Stimulated activated CD8-positive, alpha-beta memory T cell treated with anti-CD3 and anti-CD28 coated beads, Interleukin-4, amount 100 ng/mL, for 24 hours (primary cell): ENCODE data around the gene GSTO2.

Experiments
- DNase-seq: peaks from one replicate; pipeline ENCODE4 v3.0.0-alpha.2; 2020; ENCODE audit warnings: low read depth

Gene GSTO2

DNA sequence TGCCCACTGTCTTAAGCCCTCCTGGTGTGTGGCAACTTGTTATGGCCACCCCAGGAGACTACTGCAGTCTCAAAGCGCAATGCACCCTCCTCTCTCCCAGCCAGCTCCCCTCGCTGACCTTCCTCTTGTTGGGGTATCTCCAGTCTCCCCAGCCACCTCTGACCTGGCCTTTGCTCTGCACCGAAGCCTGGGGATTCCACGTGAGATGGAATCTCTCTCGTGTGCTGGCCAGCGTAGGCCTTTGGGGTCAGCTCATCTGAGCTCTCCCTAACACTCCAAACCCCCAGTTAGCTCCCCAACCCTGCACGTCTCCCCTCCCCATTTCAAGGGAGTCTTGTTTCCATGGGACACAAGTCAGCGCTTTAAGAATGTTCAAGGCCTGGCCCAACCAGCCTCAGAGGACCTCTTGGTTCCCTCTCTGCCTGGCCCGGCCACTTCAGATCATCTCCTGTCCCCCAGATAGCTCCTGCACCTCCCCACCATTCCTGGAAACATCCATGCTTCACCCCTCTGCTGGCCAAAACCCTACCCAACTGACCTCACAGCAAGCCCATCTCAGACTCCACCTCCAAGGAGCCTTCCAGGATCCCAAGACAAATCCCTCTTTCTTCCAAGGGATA is 58.1 kb downstream of the GSTO2 start:
- DNase-seq, result no peak

DNA sequence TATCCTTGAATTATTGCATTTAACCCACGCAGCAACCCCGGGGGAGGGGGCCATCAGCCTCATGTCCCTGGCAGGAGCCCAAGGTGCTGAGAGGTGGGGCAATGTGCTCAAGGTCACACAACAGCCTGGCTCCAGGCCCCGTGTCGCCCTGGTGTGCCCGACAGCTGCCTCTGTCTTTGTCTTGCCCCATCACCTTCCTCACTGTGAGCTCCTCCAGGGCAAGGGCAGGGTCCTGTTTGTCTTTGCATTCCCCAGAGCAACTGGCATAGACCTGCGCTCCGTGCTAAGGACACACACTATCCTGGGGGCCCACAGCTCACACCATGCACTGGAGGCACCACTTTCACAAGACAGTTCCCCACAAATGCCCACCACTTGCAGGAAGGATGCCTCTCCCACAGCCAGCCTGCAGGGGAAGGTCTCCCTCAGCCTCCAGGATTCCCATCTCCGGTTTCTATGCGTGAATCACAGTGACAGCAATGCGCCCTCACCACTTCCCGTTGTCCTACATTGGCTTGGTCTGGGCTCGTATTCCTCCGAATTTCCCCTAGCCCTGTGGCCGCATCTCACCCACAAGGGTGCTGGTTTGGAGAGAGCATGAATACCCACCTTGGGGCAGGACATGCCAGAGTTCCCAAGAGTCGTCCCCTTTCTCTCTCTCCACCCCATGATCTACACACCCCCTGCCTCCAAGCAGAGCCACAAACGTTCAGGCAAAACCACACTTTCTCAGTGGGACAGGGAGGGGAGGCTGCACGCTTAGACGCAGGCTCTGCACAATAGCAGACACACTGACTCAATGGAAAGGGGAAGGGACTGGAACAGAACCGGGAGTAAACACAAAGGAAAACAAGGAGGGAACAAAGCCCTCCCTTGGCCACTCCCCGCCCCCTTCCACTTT is 59.0 kb downstream of the GSTO2 start:
- no peak for DNase-seq

DNA sequence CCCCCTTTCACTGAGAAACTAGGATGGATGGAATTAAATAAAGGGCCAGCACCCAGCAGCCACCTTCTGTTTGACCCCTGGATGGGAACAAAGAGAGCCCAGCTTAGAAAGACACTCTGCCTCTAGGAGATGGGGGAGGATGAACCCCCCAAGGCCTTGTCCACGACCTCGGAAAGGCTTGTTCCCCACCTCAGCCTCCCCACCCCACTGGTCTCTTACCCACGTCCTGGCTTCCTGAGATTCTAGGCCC is 59.6 kb downstream of the GSTO2 start:
- DNase-seq, result no peak

DNA sequence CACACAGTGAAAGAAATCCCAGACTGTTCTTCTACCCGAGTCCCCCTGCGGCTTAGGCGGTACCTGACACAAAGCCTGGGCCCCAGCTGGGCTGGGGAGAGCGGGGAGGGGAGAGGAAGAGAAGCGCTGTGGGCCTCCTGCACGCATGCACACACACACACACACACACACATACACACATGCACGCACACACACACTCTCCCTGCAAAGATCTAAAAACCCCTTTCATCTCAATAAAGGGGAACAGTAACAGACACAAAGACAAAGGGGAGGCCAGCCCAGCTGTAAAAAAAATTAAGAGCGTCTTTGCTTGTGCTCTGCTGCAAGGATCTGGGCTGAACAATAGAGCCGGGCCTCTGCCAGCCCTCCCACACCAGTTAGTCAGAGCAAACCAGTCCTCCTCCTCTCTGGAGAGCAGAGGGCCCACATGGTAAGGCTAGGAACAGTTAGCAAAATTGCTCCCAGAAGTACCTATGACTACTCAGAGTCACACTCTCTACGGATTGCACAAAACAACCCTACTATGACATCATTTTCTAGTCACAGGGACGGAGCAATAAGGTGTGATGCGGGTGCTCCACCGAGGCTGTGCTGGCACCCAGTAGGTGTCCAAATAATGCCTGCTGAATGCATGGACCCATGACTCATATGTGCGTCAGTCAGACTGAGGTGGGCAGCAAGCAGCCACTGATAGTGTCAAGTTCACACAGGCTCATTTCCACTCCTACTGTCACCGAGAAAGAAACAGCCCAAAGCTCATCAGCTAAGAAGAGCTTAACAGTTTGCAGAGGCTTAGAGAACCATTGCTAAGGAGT is 60.1 kb downstream of the GSTO2 start:
- DNase-seq, result peak; percentile 66

DNA sequence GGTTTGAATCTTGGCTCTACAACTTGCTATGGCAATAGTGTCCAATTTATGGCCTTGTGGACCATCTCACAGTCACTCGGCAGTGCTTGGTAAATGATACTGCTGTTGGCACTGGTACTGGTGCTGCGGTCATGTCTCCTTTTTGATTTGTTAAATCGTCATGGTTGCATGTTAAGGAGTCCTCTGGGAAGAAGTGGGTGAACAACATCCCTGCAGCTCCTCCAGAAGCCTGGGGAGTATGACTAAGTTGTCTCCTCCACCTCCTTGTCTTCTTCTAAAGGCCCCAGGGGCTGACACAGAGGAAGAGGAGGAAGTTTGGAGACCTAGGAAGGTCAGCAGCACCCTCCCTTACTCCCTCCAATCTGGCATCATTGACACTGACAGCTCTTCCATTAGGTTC is 60.8 kb downstream of the GSTO2 start:
- DNase-seq, result no peak

DNA sequence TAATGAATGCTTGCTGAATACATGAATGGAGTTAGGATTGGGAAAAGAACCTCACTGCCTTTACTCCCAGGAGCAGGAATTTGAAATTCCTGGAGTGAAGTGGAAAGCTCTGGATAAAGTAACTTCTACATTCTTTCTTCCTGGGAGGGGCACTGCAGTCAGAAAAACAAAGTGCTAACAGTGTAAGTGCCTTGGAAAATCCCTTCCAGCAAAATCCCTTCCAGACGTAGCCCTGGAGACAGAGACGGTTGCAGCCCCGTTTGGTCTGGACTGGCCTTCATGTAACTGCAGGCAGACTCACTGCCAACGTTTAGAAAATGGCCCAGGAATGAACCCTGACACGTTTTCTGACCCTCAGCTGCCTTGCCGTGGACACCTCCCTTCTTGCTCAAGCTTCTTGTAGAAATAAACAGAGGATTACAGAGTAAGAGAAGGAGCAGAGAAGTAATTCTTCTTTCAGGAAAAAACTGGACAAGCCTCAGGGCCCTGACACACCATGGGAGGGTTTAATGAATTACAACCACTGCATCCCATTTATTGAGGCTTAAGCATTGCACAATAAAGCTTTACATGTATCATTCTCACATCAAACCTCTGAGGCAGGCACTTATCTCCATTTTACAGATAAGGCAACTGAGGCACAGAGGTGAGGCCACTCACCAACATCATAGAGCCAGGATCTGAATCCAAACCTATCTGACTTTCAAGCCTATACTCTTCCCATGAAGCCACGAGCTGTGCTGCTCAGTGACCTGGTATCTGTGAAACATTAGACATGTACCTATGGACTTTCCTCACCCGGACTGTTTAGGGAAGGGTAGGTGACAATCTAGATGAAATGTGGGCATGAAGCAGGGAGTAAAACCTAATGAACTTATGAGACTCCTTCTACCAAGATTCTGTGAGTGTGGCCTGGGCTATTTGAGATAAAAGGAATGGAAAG is 61.5 kb downstream of the GSTO2 start:
- no peak for DNase-seq

DNA sequence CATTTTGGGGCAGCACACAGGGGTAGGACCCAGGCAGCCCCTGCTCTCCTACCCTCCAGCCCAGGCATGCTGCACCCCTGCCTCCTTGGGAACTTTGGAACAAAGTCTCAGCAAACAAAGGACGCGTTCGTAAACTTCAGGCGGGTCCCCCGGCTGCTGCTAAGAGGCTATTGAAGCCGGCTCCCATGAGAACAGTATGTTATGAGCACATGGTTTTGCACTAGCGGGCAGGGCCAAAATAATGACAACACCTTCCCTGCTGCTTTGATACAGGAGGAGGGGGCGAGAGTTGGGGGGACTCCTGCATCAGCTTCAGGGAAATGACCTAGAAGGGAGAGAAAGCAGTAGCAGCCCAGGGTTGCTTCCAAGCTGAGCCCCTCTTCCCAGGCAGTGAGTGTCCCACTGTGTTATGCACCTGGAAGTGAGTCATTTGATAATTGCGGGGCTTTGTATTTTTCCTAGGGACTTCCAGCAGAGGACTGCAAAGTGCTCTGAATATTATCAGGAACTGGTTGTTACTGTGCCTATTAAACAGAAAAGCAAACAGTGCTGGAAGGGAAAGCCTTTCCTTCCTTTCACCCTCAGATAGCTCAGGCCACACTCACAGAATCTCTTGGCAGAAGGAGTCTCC is 62.3 kb downstream of the GSTO2 start:
- DNase-seq, result no peak

DNA sequence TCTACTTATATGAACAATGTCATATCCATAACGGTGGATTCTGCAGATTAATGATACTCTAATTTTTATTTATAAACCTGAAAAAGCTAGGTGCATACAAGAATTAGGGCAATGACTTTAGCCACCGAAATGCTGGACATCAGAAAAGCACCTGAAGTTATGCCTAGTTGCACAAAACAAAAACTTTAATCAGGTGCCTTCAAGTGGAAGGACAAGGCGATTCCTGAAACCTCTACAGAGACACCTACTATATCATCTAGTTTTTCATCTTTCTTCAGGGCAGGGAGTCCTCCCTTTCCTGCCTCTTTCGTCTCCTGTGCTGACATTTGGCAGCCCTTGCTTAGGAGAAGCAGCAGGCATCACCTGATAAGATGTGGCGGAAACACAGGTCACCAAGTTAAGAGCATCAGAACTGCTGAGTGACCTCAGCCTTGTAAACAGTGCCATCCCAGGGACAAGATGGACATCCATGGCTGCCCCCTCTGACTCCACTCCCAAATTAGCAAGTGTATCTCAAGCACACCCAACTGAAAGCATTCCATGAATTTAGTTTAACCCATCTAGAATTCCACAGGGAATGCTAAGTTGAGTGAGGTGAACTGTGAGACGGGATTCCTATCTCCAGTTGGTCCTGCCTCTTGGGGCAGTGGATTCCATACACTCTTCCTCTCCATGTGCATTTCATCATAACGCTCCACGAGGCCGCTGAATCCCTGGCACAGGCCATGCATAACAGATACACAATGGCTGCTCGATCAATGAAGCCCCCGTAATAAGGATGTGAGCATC is 63.5 kb downstream of the GSTO2 start:
- DNase-seq, result no peak

DNA sequence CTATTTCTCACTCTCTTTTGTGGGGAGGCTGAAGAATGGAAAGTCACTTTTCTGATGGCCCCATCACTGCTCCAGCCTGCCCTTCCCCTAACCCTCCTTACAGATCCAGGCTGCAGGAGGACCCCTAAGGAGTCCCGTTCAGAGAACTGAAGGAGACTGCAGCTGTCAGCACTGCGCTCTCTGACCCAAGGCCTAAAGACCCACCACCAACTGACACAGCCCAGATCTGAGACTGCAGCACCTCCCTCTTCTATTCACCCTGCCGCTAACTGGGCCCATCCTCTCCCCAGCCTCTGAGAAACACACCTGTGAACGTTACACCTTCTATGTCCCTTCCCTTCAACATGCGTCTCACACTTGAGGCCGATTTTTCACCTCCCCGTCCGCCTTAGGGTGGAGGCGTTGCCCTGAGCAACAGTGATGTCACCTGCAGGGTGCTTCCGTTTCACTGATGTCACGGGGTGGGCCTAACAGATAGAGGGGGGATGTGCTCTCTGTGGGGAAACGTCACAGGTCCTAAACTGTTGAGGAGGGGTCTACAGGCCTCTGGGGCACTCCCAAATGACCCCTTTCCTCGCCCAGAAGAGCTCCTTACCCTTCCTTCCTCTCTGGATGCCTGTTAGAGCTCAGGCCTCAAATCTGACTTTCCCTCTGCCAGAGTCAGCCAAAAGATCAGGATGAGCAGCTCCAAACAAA is 64.2 kb downstream of the GSTO2 start:
- DNase-seq, result peak; percentile 40

DNA sequence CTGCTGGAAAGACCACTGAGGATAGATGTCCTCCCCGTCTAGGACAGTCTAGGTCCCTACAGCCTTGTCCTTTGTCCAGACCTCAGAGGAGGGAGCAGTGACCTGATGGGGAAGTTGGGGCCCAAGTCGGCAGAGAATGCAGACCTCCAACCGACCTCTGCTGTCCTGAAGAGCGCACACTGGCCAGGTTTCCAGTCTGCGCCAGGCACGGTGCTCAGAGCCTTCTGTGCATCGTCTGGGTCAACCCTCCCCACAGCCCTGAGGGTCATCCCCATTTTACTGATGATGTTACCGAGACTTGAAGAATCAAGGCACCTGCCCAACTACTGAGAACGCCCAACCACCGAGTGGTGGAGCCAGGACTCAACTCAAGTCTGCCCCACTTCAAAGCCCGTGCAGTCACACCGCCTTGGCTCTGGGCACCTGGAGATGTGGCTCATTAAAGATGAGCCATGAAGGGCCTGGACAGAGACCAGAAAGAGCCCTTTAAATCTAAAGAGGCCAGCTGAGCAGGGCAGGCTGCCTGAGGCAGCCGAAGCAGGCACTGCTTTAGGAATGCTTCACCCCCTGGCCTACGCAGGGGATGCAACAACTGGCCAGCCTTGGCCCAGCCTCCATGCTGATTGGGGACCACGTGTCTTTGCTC is 64.9 kb downstream of the GSTO2 start:
- DNase-seq, result no peak

DNA sequence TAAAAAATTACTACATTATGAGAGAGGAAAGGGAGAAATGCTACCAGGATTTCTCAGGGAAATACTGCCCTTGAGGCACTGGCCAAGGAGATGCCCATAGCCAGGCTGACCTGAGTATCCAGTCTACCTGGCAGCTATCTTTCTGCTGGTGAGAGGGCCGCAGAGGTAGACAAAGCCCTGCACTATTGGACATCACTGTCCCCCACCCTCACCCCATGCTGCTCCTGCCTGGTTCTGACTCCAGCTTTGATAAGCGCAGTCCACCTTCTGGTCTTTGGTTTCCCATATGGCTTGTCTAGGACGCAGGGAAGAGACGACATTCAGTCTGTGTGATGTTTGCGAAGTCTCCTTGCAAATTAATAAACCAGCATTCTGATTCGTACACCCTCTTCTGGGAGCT is 65.6 kb downstream of the GSTO2 start:
- no peak for DNase-seq

DNA sequence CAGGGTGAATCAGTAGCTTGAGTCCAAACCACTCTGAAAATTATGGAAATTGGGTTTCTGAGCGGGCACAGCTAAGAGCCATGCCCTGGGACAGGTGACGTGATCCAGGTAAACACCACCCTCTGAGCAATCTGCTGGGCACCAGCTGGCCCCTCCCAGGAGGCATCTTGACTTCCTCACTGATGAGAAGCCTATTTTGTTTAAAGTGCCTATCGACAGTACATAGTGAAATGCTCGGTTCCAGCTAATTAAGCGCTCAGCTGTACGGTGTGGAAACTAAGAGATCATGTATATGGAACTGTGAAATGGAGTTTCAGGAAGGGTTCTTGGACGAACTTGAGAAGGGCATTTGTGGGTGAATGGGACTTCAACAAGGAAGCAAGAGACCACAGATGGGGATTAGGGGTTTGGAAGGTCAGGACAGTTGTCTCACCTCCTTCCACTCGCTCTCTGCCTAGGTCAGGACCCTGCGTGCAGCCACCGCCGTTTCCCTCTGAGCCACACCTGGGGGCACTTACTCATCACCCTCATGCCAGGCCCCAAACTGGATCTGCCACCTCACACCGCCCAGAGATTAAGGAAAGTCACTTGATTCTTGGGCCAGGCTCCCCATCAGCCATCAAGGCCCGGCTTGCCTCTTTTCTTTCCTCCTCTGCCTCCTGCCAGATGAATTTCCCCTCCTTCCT is 66.1 kb downstream of the GSTO2 start:
- DNase-seq, result no peak

DNA sequence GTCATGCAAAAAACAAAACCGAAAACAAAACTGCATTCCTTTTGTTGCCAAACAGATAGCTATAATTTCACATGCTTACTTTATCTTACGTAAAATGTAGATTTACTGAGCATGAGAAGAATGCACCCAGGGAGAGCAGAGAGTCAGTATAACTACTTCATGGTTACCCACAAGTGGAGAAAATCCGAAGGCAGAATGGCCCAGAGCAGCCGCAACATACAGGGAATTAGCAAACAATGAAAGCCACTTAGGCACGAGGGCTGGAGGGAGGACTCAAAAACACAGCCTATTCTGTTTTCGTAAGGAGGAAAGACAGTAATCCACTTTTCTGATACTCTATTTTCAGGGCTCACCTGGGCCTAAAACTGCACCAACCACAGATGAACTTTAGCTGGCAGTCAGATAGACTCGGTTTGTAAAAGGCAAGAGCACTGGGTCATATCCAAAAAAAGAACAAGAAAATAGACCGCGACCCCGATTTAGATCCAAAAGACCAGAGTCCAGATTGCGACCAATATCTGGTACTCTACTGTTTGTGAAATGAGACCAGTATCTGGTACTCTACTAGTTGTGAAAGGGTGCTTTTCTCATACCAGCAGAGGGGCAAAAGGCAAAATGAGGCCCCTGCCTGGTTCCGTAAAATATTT is 68.0 kb downstream of the GSTO2 start:
- DNase-seq, result no peak

DNA sequence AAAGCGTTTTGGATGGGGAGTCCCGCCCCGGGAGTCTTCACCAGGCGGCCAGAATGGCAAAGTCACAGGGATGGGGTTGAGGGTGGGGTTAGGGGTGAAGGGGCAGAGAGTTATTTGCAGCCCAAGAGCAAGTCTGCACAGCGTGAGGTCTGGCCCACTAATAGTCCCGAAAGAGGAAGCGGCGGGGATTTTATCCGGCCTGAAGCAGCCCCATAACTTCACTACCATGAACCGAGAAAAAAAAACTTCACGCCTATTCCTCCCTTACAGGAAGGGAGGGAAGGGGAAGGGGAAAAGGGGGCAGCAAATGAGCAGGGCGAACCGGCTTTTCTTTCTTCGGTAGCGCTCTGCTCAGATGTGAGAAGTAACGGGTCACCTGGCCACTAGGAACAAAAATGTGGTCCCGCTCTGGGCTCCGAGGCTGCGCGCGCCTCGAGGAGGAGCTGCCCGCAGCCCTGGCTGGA is 68.6 kb downstream of the GSTO2 start:
- no peak for DNase-seq

DNA sequence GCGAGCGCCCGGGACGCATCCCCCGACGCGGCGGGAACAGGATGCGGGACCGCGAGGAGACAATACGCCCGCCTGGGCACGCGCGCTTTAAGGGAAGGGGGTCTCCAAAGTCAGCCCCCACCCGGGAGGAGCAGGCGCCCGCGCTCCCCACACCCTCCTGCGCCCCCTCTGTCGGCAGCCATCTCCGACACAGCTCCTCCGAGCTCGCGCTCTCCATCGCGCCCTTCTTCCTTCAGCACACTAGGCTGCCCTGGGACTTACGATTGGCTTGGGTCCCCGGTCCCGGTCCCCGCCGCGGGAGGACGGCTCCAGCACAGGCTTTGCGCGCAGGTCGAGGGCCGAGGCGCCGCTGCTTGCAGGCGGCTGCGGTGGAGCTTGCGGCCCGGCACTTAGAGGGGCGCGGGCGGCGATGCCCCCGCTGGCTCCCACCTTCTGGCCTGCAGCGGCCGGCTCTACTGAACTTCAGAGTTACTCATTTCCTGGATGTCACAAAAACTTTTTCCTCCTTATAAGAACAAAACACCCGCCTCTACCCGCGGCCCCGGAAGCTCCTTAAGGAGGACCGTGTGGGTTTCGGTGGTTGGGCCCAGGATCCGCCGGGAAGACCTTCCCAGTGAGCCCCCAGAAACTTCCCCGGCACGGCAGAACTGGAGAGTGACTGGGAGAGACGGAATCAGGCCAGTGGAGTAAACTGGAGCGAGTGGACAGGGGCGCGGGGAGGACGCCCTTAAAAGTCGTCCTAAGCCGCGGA is 69.2 kb downstream of the GSTO2 start, which contains the start of gene ITPRIP:
TSS of gene ITPRIP (minus strand) at position 481 of the 751 bp plus-strand sequence. CDS start 22,414 bp downstream, outside the sequence.
- peak; percentile 58 for DNase-seq

DNA sequence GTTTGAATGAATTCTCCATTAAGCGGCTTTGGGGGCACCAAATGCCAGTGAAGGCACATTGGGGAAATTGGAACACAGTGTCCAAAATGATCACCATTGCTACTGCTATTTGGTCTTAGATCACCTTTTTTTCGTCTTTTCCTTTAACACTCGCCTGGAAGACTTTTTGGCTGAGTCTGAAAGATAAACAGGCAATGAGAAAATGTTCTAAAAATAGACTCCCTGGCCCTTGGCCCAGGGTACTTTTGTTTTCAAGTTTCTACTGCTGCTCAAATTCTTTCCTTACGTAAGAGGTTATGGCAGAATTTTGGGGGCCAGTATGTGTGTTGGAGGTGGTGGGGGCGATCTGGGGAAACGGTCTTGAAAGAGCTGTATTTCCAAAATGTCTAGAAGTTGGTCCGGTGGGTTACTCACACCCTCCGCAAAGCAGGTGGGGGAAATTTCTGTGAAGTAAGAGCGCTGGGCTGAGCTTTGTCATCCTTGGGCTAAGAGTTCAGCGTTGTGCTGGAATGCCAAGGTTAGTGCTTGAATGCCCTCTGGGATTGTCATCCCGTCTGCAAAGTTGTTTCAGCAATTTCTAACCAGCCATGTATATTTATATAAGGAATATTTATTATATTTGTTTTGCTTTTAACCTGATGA is 70.6 kb downstream of the GSTO2 start:
- no peak for DNase-seq

DNA sequence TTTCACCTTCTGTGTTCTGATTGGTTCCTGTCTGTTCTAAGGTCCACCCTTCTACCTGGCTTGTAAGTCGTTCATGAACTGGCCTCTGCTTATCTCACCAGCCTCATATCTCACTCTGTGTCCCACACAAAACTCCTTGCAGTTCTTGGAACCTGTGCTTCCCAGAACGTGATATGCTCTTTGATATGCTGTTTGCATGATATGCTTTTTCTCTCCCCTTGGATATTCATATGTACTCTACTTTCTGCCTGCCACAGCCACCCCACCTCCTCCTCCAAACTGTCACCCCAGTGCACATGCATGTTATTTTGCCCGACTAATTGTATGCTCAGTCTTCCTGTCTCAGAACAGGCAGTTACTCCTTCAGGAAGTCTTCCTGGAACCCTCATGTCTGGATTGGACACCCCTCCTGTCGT is 71.1 kb downstream of the GSTO2 start:
- no peak for DNase-seq
